K562 (cell line): ENCODE results near the gene NLK. TPM values are rescaled to one million over a fixed set of nuclear protein-coding genes. Genes with fewer than 3 reads are reported as not detected.

Experiments
- ATAC-seq: fragments of 200-7000 bp; cut with Tn5 transposase; 3 replicates; pipeline ENCODE4 v1.9.1; 2020; ENCODE audit warnings: moderate library complexity
- BruUV-seq: library from RNA; stranded (reverse); fragments of 400-500 nt; replicated peaks from 2 replicates; lab custom pipeline; 2021; lab: Mats Ljungman, UMichigan
- CTCF ChIA-PET: fragments of 300-600 bp; formaldehyde crosslinking; extraction: SDS; loops from one replicate; lab custom pipeline; 2021; ENCODE audit warnings: low intra/inter-chr PET ratio; lab: Yijun Ruan, JAX
- POLR2A ChIA-PET: fragments of 300-600, 350-650 bp; sonication (Branson Sonifier 250); formaldehyde crosslinking; extraction: SDS; loops from one replicate; lab custom pipeline; 2021; ENCODE audit warnings: antibody characterized with exemption, inconsistent platforms; lab: Yijun Ruan, JAX
- DNase-seq, 4 experiments: peaks; one replicate each; pipeline versions ENCODE4 v3.0.0 to v3.0.0-alpha.2; 2011 to 2018; ENCODE audit warnings: low spot score in 3 of 4, mixed read lengths in 3 of 4; ENCODE audit errors: extremely low read depth in 1 of 4
- FAIRE-seq: peaks from 2 replicates; lab custom pipeline; 2011; peaks lifted over from hg19 to GRCh38; lab: Jason Lieb, UNC
- H2AFZ ChIP-seq: 2 replicates; pipeline ENCODE4 v1.6.0; 2011; ENCODE audit warnings: low read depth, low read length, control low read depth, inconsistent platforms
- H3K27ac ChIP-seq: fragments of 200-600 bp; 3 replicates; pipeline ENCODE4 v1.8.0; 2011; ENCODE audit warnings: low read depth, mild to moderate bottlenecking, control low read depth, inconsistent platforms, low read length, moderate library complexity, mixed read lengths; ENCODE audit errors: extremely low read depth
- H3K27me3 ChIP-seq, 2 experiments: fragments of 300-600 bp in 1 of 2; 2 replicates in 1 of 2; 3 replicates in 1 of 2; pipeline versions ENCODE4 v1.6.0 to v1.8.0; 2011; ENCODE audit warnings: inconsistent platforms in 2 of 2, low read length in 2 of 2, mild to moderate bottlenecking in 1 of 2, mixed read lengths in 1 of 2, moderate library complexity in 1 of 2; ENCODE audit not compliant: control insufficient read depth in 2 of 2, insufficient read depth in 2 of 2
- H3K36me3 ChIP-seq: fragments of 300-600 bp; 3 replicates; pipeline ENCODE4 v1.8.0; 2011; ENCODE audit warnings: mild to moderate bottlenecking, low read length, inconsistent platforms; ENCODE audit not compliant: control insufficient read depth, insufficient read depth
- H3K4me1 ChIP-seq, 2 experiments: fragments of 200-600 bp in 1 of 2; replicated peaks in 1 of 2; 2 replicates in 1 of 2; 3 replicates in 1 of 2; pipeline versions ENCODE4 v1.5.1 to v1.8.0; 2011; ENCODE audit warnings: inconsistent platforms in 2 of 2, low read length in 2 of 2, mild to moderate bottlenecking in 1 of 2, mixed read lengths in 1 of 2, moderate library complexity in 1 of 2; ENCODE audit not compliant: control insufficient read depth in 2 of 2, insufficient read depth in 2 of 2
- H3K4me2 ChIP-seq: 2 replicates; pipeline ENCODE4 v1.6.1; 2011; ENCODE audit warnings: low read length, control low read depth, inconsistent platforms, mixed read lengths; ENCODE audit not compliant: insufficient read depth
- H3K4me3 ChIP-seq: fragments of 200-600 bp; sonication (generic), shearing (Covaris generic); 2 replicates; pipeline ENCODE4 v1.5.1; 2016; ENCODE audit warnings: control low read depth, inconsistent platforms
- H3K79me2 ChIP-seq: fragments of 200-600 bp; 3 replicates; pipeline ENCODE4 v1.8.0; 2011; ENCODE audit warnings: low read length, inconsistent platforms; ENCODE audit not compliant: control insufficient read depth, insufficient read depth
- H3K9ac ChIP-seq, 2 experiments: 2 replicates each; pipeline versions ENCODE4 v1.6.0 to v1.6.1; 2011; ENCODE audit warnings: low read depth in 2 of 2, low read length in 2 of 2, control low read depth in 1 of 2, inconsistent platforms in 1 of 2, mild to moderate bottlenecking in 1 of 2, mixed read lengths in 1 of 2; ENCODE audit not compliant: insufficient read depth in 1 of 2
- H3K9me1 ChIP-seq: one replicate; pipeline ENCODE4 v1.6.0; 2011; ENCODE audit warnings: inconsistent platforms, mild to moderate bottlenecking, low read length, moderate library complexity; ENCODE audit not compliant: control insufficient read depth, insufficient read depth
- H3K9me3 ChIP-seq: replicated peaks from 2 replicates; pipeline ENCODE4 v1.5.1; 2011; ENCODE audit warnings: low read depth, low read length, inconsistent platforms; ENCODE audit not compliant: control insufficient read depth, insufficient read depth
- H4K20me1 ChIP-seq: replicated peaks from 2 replicates; pipeline ENCODE4 v1.6.1; 2011; ENCODE audit warnings: low read length, inconsistent platforms, mixed read lengths; ENCODE audit not compliant: control insufficient read depth, insufficient read depth
- CEBPB ChIP-seq: fragments of 450-650 bp; IDR thresholded peaks from 2 replicates; pipeline ENCODE4 v1.6.1; 2016; ENCODE audit warnings: missing genetic modification characterization, missing compliant biosample characterization
- E2F3 ChIP-seq: fragments of 250-450 bp; sonication (Bioruptor Pico); IDR thresholded peaks from 2 replicates; pipeline ENCODE4 v1.4.0; 2020; ENCODE audit warnings: mild to moderate bottlenecking
- EP300 ChIP-seq: IDR thresholded peaks from 2 replicates; pipeline ENCODE4 v1.6.1; 2012; ENCODE audit warnings: low read length, improper control_type of control experiment
- FOXA3 ChIP-seq, 2 experiments: fragments of 450-650 bp in 1 of 2; sonication (generic) in 1 of 2; formaldehyde crosslinking; IDR thresholded peaks in 1 of 2; conservative IDR thresholded peaks in 1 of 2; 2 replicates each; pipeline versions ENCODE4 v1.4.0 to v1.8.0; 2020 to 2022; ENCODE audit warnings: mild to moderate bottlenecking in 2 of 2, missing genetic modification reagents in 1 of 2
- GATA2 ChIP-seq: sonication (generic); formaldehyde crosslinking; IDR thresholded peaks from 2 replicates; pipeline ENCODE4 v1.4.0; 2020; ENCODE audit warnings: mild to moderate bottlenecking, missing genetic modification reagents
- HNRNPH1 ChIP-seq: fragments of 200-400 bp; formaldehyde crosslinking; optimal IDR thresholded peaks from 2 replicates; pipeline ENCODE3; 2017; ENCODE audit warnings: low read depth, mild to moderate bottlenecking, low read length, moderate library complexity
- JUND ChIP-seq, 2 experiments: IDR thresholded peaks; 2 replicates in 1 of 2; 3 replicates in 1 of 2; pipeline ENCODE4 v1.6.1; 2011; ENCODE audit warnings: borderline replicate concordance in 2 of 2, low read depth in 2 of 2, low read length in 2 of 2, improper control_type of control experiment in 1 of 2, missing biosample characterization in 1 of 2, missing genetic modification characterization in 1 of 2, missing genetic modification reagents in 1 of 2
- MEIS2 ChIP-seq: fragments of 450-650 bp; IDR thresholded peaks from 2 replicates; pipeline ENCODE4 v1.6.1; 2014; ENCODE audit warnings: mild to moderate bottlenecking; ENCODE audit not compliant: partially characterized antibody
- PHB ChIP-seq: fragments of 250-450 bp; sonication (Bioruptor Pico); IDR thresholded peaks from 2 replicates; pipeline ENCODE4 v1.5.0; 2021
- RBM25 ChIP-seq: fragments of 200-400 bp; formaldehyde crosslinking; IDR thresholded peaks from 2 replicates; pipeline ENCODE4 v1.6.1; 2018; ENCODE audit warnings: low read length, low read depth, moderate library complexity; ENCODE audit not compliant: severe bottlenecking
- SIN3A ChIP-seq, 2 experiments: fragments of 150-350 bp in 1 of 2; IDR thresholded peaks; 2 replicates each; pipeline ENCODE4 v1.6.1; 2011 to 2016; ENCODE audit warnings: borderline replicate concordance in 2 of 2, low read depth in 2 of 2, low read length in 2 of 2, mild to moderate bottlenecking in 2 of 2, moderate library complexity in 2 of 2; ENCODE audit not compliant: control insufficient read depth in 1 of 2
- WGBS: fragments of 100-300 bp; shearing (Covaris generic); methylation state at CpG from one replicate; pipeline ENCODE4 v1.1.6; 2016; ENCODE audit warnings: low coverage, mixed read lengths; ENCODE audit not compliant: insufficient coverage; ENCODE audit errors: missing lambda C conversion rate; 5-methylcytosine and 5-hydroxymethylcytosine counted together
- in situ Hi-C: fragments of 300-500 bp; cut with MboI; formaldehyde crosslinking; loops from 4 replicates; pipeline ENCODE4 v1.15.0; 2018; ENCODE audit warnings: inconsistent platforms, mixed read lengths
- intact Hi-C: fragments of 100-400 bp; cut with micrococcal nuclease; formaldehyde crosslinking; loops from 2 replicates; pipeline ENCODE4 v1.14.2; 2022
- polyA plus RNA-seq, 8 experiments: library from polyadenylated mRNA; depleted of rRNA in 4 of 8; stranded (reverse) in 5 of 8; unstranded in 3 of 8; fragments of >200 nt; fragmentation: Nextera tagmentation in 2 of 8; fragmentation: Illumina TruSeq in 1 of 8; extraction: Ambion mirVana in 2 of 8; extraction: Trizol in 1 of 8; gene quantifications; 2 replicates each; pipeline versions ENCODE4 v1.2.1 to v1.2.3, GENCODE V29; 2011 to 2014; ENCODE audit warnings: inconsistent platforms in 1 of 8, missing spikeins in 1 of 8
- total RNA-seq, 7 experiments: library from RNA; depleted of rRNA in 6 of 7; stranded (reverse); fragments of >200 nt in 6 of 7; fragmentation: Illumina TruSeq in 2 of 7; extraction: Trizol in 2 of 7; gene quantifications; 2 replicates each; pipeline versions ENCODE4 v1.2.1 to v1.2.3, GENCODE V29; 2011 to 2021; ENCODE audit warnings: low replicate concordance in 1 of 7

Gene NLK
- total and polyA plus RNA-seq, 9 of the 15 experiments (the other 6 are each of a cell fraction or from before 2014, with no cell fraction given), result 10.9 to 59.6 (median 26.7) TPM

- no peaks in the 10 kb centered on the region for H3K9me1 ChIP-seq
- H3K4me2 ChIP-seq, result no peak overlapping the region; the same call in 1 of the 2 replicates
- H2AFZ ChIP-seq, result no peak overlapping the region
- DNase-seq (no peak), ATAC-seq (no peak), FAIRE-seq (no peak)
- ChIA-PET POLR2A (interaction anchor here (0.6 to 2.0 kb wide), 2 partner anchors 9 to 177 kb away, joined by 3 to 5 read pairs; no protein-coding TSS in a partner anchor), CTCF (no interaction called here)
- H3K4me1 ChIP-seq, result peaks cover 0 to 21% of the 10 kb centered on the region in 2 experiments; a peak in 4 of 5 replicates
- peaks cover 95% of the 10 kb centered on the region for H3K79me2 ChIP-seq
- intact Hi-C loops (no loop called here), in situ Hi-C loops (no loop called here)
- H3K9ac ChIP-seq, result no peak overlapping the region
- no peaks in the 10 kb centered on the region for H3K27me3 ChIP-seq
- 59% methylated on average over 3 of the region's 3 CpGs for WGBS
- H3K27ac ChIP-seq, result no peak overlapping the region
- BruUV-seq, result no TSS peak
- H3K9me3 ChIP-seq, result no peaks in the 10 kb centered on the region
- peaks cover 2% of the 10 kb centered on the region; the same call in 1 of the 2 replicates for H4K20me1 ChIP-seq
- TF ChIP-seq RBM25 (peak; percentile 13), PHB (CRISPR knock-in tag) (no peak)
- no peak overlapping the region for H3K4me3 ChIP-seq
- H3K36me3 ChIP-seq, result no peaks in the 10 kb centered on the region
These were observed 13.8 kb downstream of the NLK start for GRCh38 chr17:28056276-28056620.

- Histone ChIP-seq H3K4me1 (peaks cover 3 to 21% of the 10 kb centered on the region in 2 experiments), H3K9me1 (no peaks in the 10 kb centered on the region), H3K9me3 (no peaks in the 10 kb centered on the region)
- TF ChIP-seq MEIS2 (peak; percentile 25), SIN3A (IDR thresholded peaks at IDR 0.05; ENCODE audit: borderline replicate concordance in 2 of 2, control insufficient read depth in 1 of 2, low read depth in 2 of 2, low read length in 2 of 2) (no peak), FOXA3 (CRISPR knock-in tag; conservative IDR thresholded peaks at IDR 0.05 in 1 of 2, IDR thresholded peaks at IDR 0.05 in 1 of 2) (peak in 1 of 2 experiments; percentile 46; a peak in 1 of 4 replicates), EP300 (no peak), GATA2 (CRISPR knock-in tag) (no peak), HNRNPH1 (no peak), E2F3 (CRISPR knock-in tag) (no peak), CEBPB (tag) (peak; percentile 33; the same call in 1 of the 2 replicates), JUND (IDR thresholded peaks at IDR 0.05; ENCODE audit: borderline replicate concordance, low read depth, low read length) (no peak), JUND (tag; IDR thresholded peaks at IDR 0.05; ENCODE audit: borderline replicate concordance, low read depth, low read length) (peak; percentile 23; the same call in 1 of the 3 replicates)
- TF ChIP-seq, all 486 proteins: peak for 4
- Histone ChIP-seq H3K27ac (no peak overlapping the region), H3K4me2 (no peak overlapping the region), H3K4me3 (no peak overlapping the region), H4K20me1 (peaks cover 2% of the 10 kb centered on the region; the same call in 1 of the 2 replicates), H3K36me3 (no peaks in the 10 kb centered on the region), H3K9ac (no peak overlapping the region), H3K79me2 (peaks cover 92% of the 10 kb centered on the region), H3K27me3 (no peaks in the 10 kb centered on the region), H2AFZ (no peak overlapping the region)
- ATAC-seq (no peak; the same call in 2 of the 3 replicates), DNase-seq (no peak), FAIRE-seq (no peak)
- intact Hi-C loops (no loop called here), in situ Hi-C loops (no loop called here)
- POLR2A ChIA-PET, result interaction anchor here (0.7 to 1.6 kb wide), 3 partner anchors 9 to 152 kb away, joined by 3 read pairs; no protein-coding TSS in a partner anchor
- CTCF ChIA-PET, result no interaction called here
- 58% methylated on average over 1 of the region's 1 CpG for whole genome bisulfite sequencing
- no TSS peak for BruUV-seq
These were observed 15.3 kb downstream of the NLK start for GRCh38 chr17:28057731-28058246.
